SJCRH30 (cell line): Measurements from ENCODE around the gene CCDC137. TPM values are rescaled to one million over a fixed set of nuclear protein-coding genes. Genes with fewer than 3 reads are reported as not detected.
A peak's percentile ranks its signal among the peaks of the same experiment; 100 is the strongest.

ENCODE experiments used
- DNase-seq, 2 experiments: peaks; one replicate each; pipeline ENCODE4 v3.0.0-alpha.2; 2015 to 2020
- H3K27ac ChIP-seq: fragments of 250-450 bp; sonication (Bioruptor Pico); 2 replicates; pipeline ENCODE4 v1.5.1; 2020; ENCODE audit warnings: mild to moderate bottlenecking, moderate library complexity
- H3K27me3 ChIP-seq: fragments of 250-450 bp; sonication (Bioruptor Pico); 2 replicates; pipeline ENCODE4 v1.5.1; 2020; ENCODE audit warnings: mild to moderate bottlenecking, moderate library complexity
- H3K36me3 ChIP-seq: fragments of 250-450 bp; sonication (Bioruptor Pico); 2 replicates; pipeline ENCODE4 v1.5.1; 2020; ENCODE audit warnings: mild to moderate bottlenecking, moderate library complexity
- H3K4me1 ChIP-seq: fragments of 250-450 bp; sonication (Bioruptor Pico); 2 replicates; pipeline ENCODE4 v1.5.1; 2020; ENCODE audit warnings: mild to moderate bottlenecking, moderate library complexity
- H3K4me3 ChIP-seq: fragments of 250-450 bp; sonication (Bioruptor Pico); 2 replicates; pipeline ENCODE4 v1.5.1; 2020; ENCODE audit warnings: mild to moderate bottlenecking, moderate library complexity
- H3K9me3 ChIP-seq: fragments of 250-450 bp; sonication (Bioruptor Pico); replicated peaks from 2 replicates; pipeline ENCODE4 v1.5.1; 2020; ENCODE audit warnings: mild to moderate bottlenecking, moderate library complexity
- total RNA-seq: library from RNA; depleted of rRNA; stranded (reverse); fragments of >200 nt; shearing (Covaris generic); gene quantifications from 2 replicates; pipeline ENCODE4 v1.2.3, GENCODE V29; 2014

Gene CCDC137
- total RNA-seq, 1 experiment from 2014 or later, result 52.8 TPM

DNA sequence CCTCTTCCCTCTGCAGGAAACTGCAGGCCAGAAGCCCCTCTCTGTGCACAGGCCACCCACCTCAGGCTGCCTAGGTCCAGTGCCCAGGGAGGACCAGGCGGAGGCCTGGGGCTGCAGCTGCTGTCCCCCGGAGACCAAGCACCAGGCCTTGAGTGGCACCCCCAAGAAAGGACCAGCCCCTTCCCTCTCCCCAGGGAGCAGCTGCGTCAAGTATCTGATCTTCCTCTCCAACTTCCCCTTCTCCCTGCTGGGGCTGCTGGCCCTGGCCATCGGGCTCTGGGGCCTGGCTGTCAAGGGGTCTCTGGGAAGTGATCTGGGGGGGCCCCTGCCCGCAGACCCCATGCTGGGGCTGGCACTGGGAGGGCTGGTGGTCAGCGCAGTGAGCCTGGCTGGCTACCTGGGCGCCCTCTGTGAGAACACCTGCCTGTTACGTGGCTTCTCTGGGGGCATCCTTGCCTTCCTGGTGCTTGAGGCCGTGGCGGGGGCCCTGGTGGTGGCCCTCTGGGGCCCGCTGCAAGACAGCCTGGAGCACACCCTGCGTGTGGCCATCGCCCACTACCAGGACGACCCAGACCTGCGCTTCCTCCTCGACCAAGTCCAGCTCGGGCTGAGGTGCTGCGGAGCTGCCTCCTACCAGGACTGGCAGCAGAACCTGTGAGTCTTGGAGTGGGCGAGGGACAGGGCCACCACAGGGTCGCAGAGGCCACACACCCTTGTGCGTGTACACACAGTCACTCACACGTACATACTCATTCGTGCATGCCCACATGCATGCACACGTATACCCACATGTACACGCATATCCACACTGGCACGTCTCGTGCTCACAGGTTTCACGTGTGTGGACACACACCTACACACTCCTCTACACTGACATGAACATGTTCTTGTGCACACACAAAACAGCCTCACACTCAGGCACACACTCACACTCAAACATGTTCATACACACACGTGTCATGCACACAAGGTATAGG, 21.3 kb upstream of the CCDC137 start:
- H3K4me3 ChIP-seq, result no peak overlapping the region
- H3K36me3 ChIP-seq, result no peaks in the 10 kb centered on the region
- H3K9me3 ChIP-seq, result no peaks in the 10 kb centered on the region
- H3K4me1 ChIP-seq, result no peaks in the 10 kb centered on the region
- no peak overlapping the region for H3K27ac ChIP-seq
- no peaks in the 10 kb centered on the region for H3K27me3 ChIP-seq
- DNase-seq, result no peak

DNA sequence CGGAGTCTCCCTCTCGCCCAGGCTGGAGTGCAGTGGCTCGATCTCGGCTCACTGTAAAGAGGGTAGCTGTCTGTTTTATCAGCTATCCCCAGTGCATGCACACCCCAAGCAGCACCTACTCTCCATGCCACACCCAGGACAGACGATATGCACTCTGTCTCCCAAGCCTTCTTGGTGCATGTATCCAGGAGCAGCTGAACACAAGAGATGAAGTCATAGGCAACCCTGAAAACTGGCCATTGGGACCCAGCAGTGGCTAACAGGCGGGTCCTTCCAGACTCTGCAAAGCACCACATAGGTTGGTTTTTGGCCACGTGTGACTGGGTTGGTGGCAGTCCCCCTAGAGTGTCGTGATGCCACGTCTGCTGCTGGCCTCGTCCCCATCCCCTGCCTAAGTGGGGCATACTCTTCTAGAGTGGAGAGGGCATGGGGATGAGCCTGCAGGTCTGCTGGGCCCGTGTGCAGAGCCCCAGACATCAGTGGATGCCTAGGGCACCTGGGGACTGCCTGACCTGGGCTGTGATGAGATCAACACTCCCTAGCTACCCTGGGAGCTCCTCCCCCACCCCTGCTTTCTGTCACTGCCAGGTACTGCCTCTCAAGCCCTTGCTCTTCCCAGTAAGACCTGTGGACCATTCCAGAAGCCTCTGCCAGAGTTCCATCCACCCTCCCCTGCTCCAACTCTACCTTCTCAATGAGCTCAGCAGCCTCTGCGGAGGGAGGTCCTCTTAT, 19.5 kb upstream of the CCDC137 start:
- H3K36me3 ChIP-seq, result no peaks in the 10 kb centered on the region
- no peaks in the 10 kb centered on the region; the same call in 1 of the 2 replicates for H3K4me1 ChIP-seq
- no peaks in the 10 kb centered on the region for H3K27me3 ChIP-seq
- no peak overlapping the region for H3K4me3 ChIP-seq
- no peak for DNase-seq
- no peaks in the 10 kb centered on the region for H3K9me3 ChIP-seq
- no peak overlapping the region for H3K27ac ChIP-seq

DNA sequence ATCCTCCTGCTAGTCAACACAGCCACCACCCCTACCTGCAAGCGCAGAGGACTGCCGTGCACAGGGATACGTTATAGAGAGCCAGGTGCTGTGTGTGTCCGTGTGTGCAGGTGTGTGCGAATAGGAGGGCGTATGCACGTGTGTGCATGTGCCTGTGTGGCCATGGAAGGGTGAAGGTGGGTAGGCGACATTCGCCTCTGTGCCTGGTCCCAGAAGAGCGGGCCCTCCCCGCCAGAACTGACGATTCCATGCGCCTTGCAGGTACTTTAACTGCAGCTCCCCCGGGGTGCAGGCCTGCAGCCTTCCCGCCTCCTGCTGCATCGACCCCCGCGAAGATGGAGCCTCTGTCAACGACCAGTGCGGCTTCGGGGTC, 18.9 kb upstream of the CCDC137 start:
- no peaks in the 10 kb centered on the region for H3K36me3 ChIP-seq
- no peak overlapping the region for H3K4me3 ChIP-seq
- no peak for DNase-seq
- H3K4me1 ChIP-seq, result no peaks in the 10 kb centered on the region; the same call in 1 of the 2 replicates
- no peak overlapping the region for H3K27ac ChIP-seq
- H3K27me3 ChIP-seq, result no peaks in the 10 kb centered on the region
- H3K9me3 ChIP-seq, result no peaks in the 10 kb centered on the region

DNA sequence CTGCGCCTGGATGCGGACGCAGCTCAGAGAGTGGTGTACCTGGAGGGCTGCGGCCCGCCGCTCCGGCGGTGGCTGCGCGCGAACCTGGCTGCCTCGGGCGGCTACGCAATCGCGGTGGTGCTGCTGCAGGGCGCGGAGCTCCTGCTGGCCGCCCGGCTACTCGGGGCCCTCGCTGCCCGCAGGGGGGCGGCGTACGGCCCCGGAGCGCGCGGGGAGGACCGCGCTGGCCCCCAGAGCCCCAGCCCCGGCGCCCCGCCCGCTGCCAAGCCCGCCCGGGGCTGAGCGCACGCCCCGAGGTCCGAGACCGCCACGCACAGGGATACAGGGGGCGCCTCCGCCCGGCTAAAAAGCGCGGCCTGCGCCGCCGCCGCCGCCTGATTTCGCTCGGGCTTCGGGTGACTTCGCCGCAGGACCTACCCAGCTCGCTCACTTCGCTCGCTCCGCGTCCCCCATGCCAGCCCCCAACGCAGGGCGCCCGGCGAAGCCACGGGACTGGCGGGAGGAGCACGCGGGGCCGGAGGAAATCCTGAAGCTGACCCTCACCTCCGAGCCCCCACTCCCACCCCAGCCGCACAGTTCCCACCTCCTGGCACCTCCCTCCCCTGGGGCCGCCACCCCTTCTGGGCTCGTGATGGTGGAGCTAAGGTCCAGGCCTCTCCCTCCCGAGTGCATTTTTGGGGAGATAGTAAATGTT, 18.4 kb upstream of the CCDC137 start:
- H3K9me3 ChIP-seq, result no peaks in the 10 kb centered on the region
- DNase-seq, result no peak
- no peak overlapping the region for H3K4me3 ChIP-seq
- no peak overlapping the region for H3K27ac ChIP-seq
- 0 out of 2 replicates have a peak, but pooled peaks cover 2% of the 10 kb centered on the region for H3K27me3 ChIP-seq
- no peaks in the 10 kb centered on the region for H3K36me3 ChIP-seq
- no peaks in the 10 kb centered on the region; the same call in 1 of the 2 replicates for H3K4me1 ChIP-seq

DNA sequence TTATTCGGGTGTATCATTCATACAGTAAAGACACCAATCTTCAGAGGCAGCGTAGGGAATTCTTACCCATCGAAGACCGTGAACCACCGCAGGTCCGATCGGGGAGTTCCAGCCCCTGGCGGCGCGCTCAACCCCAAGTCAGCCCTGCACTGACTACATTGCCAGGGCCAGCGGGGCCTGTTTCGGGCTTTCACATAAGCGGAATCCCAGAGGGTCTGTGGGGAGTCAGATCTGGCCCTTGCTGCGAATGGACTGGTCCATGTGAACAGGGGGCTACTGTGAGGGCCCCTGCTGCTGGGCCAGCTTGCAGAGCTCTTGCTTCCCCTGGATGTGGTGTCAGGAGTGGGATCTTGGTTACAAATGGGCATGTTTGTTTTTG, 17.8 kb upstream of the CCDC137 start:
- H3K4me3 ChIP-seq, result no peak overlapping the region
- no peaks in the 10 kb centered on the region; the same call in 1 of the 2 replicates for H3K4me1 ChIP-seq
- no peaks in the 10 kb centered on the region for H3K9me3 ChIP-seq
- no peaks in the 10 kb centered on the region for H3K36me3 ChIP-seq
- H3K27ac ChIP-seq, result no peak overlapping the region
- H3K27me3 ChIP-seq, result 0 out of 2 replicates have a peak, but pooled peaks cover 4% of the 10 kb centered on the region
- DNase-seq, result no peak

DNA sequence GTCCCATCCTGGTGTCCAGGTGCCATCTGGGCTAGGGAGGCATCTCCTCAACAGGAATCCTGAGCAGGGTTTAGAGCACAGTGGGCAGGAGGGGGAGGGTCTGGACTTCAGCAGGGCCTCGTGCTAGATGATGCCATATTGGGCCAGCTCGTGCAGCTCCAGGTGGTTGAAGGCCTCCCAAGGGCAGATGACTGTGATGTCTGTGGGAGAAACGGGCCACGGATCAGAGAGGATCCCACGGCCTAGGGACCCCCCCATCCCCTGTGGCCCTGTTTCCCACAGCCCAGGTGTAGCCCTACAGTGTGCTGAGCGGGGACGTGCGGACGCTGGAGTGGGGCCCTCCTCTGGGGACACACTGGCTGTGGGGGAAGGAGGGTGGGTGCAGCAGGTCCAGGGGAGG, 15.6 kb upstream of the CCDC137 start:
- Histone ChIP-seq H3K36me3 (no peaks in the 10 kb centered on the region), H3K4me3 (no peak overlapping the region), H3K9me3 (no peaks in the 10 kb centered on the region), H3K4me1 (no peaks in the 10 kb centered on the region; the same call in 1 of the 2 replicates), H3K27me3 (peaks cover 4% of the 10 kb centered on the region; the same call in 1 of the 2 replicates), H3K27ac (no peak overlapping the region)
- no peak for DNase-seq

DNA sequence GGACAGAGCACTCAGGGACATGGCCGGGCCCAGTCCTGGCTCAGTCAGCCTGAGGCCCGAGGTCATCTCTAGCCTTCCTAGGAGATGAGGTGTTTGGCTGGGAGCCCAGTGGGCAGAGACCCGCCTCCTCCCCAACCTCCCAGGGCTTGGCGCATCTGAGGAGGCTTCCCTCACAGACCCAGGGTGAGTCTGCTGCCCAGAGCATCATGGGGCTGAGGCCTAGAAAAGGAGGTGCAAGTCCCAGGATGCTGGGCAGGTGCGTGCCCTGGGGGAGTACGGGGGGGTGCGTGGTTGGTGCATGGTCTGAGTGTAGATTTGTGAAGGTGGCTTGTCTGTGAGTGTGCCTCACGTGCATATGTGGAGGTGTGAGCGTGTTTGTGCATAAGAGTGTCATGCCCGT, 14.8 kb upstream of the CCDC137 start:
- H3K9me3 ChIP-seq, result no peaks in the 10 kb centered on the region
- H3K27me3 ChIP-seq, result peaks cover 4% of the 10 kb centered on the region; the same call in 1 of the 2 replicates
- H3K36me3 ChIP-seq, result no peaks in the 10 kb centered on the region
- DNase-seq, result peak; percentile 62 to 70
- no peaks in the 10 kb centered on the region; the same call in 1 of the 2 replicates for H3K4me1 ChIP-seq
- H3K27ac ChIP-seq, result no peak overlapping the region
- H3K4me3 ChIP-seq, result no peak overlapping the region

DNA sequence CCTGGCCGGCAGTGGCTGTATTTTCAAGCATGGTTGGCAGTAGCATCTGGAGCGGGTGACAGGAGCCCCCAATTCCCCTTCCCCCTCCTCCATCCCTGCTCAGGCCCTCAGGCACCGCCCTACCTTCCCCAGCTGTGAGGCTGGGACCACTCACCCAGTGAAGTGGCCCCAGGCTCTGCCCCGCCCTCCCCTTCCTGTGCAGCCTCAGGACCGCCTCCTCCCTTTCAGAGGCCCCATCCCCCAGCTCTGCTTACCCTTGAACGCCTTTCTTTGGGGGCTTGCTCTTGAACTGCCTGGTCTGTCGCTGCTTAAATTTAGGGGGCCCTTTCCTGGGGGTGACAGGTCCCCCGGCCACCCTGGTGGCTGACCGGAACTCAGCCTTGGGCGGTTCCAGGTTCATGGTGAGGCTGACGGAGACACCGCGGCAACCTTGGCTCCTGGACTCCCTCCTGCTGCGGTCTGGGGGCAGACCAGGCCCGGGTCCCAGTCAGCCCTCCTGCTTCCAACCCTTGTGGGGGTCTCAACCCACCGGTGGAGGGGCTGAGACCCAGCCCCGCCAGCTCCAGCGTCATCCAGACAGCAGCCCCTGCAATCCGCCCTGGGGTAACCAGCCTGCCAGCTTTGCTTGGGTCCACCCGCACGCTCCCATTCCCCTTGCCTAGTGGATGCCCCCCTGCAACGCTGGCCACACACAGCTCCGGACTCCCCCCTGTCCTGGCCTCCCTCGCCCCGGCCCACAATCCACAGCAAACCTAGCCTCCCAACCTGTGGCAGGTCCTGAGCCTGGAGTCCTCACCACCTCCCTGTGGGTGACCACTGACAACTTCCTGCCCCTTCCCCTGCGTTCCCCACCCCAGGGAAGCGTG, 13.4 kb upstream of the CCDC137 start:
- Histone ChIP-seq H3K4me1 (no peaks in the 10 kb centered on the region; the same call in 1 of the 2 replicates), H3K9me3 (no peaks in the 10 kb centered on the region), H3K4me3 (no peak overlapping the region), H3K36me3 (no peaks in the 10 kb centered on the region), H3K27ac (no peak overlapping the region), H3K27me3 (peaks cover 4% of the 10 kb centered on the region; the same call in 1 of the 2 replicates)
- DNase-seq, result no peak

DNA sequence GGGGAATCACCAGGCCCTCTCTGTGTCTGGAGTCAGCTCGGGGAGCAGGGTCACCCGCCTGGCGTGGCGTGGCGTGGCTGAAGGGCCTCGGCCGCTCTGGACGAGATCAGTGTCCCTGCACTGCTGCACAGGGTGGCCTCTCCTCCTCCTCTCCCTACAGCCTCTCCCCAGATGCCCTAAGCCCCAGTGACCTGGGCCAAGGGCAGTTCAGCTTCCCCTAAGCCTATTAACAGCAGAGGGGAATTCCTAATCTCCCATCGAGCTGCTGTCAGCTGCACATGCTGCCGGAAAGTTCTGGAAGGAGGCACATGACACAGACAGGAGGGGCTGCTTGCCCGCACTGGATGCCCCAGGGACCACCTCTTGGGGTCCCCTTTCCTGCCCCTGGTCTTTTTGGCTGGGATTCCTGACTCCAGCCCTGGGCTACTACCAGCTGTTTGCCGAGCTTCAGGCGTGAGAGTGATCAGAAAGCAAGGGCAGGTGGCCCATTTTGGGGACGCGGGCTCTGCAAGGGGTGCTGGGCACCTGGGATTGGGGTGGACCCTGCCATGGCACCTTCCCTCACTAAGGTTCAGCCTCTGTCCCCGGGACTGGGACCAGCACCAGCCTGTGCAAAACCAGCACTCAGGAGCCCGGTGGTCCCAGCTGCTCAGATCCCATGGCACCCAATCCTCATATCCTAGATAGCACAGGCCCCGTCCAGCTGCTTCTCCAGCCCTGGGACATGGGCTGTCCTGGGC, 11.0 kb upstream of the CCDC137 start:
- Histone ChIP-seq H3K4me3 (no peak overlapping the region), H3K36me3 (no peaks in the 10 kb centered on the region), H3K9me3 (no peaks in the 10 kb centered on the region), H3K27ac (no peak overlapping the region), H3K27me3 (peaks cover 4% of the 10 kb centered on the region; the same call in 1 of the 2 replicates), H3K4me1 (no peaks in the 10 kb centered on the region; the same call in 1 of the 2 replicates)
- no peak for DNase-seq

DNA sequence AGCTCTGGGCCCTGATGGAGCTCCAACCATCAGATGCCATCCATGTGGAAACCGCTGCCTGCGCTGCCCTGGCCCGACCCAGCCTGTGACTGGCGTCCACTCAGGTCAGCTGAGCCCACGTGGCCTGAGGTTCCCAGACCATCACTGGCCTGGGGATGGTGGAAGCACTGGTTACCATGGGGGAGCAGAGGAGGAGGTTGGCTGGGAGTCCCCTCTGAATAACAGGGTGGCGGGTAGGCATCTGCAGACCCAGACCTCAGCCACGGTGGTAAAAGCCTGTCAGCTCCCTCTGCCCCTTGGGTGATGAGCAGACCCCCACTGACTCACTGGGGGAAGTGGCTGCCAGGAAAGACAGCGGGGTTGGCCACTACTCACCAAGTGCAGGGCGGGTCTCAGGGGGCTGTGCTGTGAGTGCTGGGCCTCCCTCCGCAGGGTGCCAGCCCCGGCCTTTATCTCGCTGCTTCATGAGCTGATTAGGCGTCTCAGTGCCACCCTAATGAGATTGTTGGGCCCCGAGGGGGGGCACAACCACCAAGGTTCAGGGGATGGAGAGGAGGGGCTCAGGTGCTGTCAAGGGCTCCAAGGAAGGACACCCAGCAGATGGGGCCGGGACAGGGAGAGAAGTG, 10.3 kb upstream of the CCDC137 start, which contains the start of gene PDE6G:
TSS of gene PDE6G (minus strand) at position 425 of the 626 bp plus-strand sequence. CDS start 3,237 bp downstream, outside the sequence.
- Histone ChIP-seq H3K36me3 (no peaks in the 10 kb centered on the region), H3K9me3 (no peaks in the 10 kb centered on the region), H3K4me1 (no peaks in the 10 kb centered on the region; the same call in 1 of the 2 replicates), H3K4me3 (no peak within 1 kb of the TSS), H3K27ac (no peak within 1 kb of the TSS), H3K27me3 (peaks cover 4% of the 10 kb centered on the region; the same call in 1 of the 2 replicates)
- no peak for DNase-seq

DNA sequence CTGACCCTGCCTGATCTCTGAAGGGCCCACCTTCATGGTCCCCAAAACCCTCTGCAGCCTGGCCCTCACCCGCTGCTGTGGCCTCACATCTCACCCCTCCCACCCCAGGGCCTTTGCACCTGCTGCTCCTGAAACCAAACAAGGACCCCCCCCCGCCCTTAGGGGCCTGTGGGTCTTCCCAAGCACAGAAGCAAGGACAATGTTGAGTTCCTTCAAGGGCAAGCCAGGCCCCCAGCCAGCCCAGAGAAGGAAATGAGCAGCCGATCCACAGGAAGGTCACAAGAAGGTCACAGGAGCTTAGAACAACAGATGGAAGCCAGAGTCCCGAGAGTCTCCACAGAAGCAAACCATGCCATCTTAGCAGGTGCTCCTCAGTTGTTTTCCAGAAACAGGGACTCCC, 9.7 kb upstream of the CCDC137 start:
- H3K27ac ChIP-seq, result no peak overlapping the region
- peaks cover 4% of the 10 kb centered on the region; the same call in 1 of the 2 replicates for H3K27me3 ChIP-seq
- DNase-seq, result peak in 1 of 2 experiments; percentile 51
- H3K36me3 ChIP-seq, result no peaks in the 10 kb centered on the region
- no peak overlapping the region for H3K4me3 ChIP-seq
- no peaks in the 10 kb centered on the region for H3K9me3 ChIP-seq
- H3K4me1 ChIP-seq, result no peaks in the 10 kb centered on the region; the same call in 1 of the 2 replicates

DNA sequence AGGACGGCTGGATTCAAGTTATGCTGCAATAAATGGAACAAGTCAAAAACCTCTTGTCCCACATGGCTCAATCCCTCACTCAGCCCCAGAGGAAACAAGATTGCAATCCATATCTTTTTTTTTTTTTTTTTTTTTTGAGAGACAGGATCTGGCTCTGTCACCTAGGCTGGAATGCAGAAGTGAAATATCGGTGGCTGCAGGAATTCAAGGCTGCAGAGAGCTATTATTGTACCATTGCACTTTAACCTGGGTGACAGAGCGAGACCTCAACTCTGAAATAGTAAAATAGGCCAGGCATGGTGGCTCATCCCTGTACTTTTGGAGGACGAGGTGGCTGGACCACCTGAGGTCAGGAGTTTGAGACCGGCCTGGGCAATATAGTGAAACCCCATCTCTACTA, 7.5 kb upstream of the CCDC137 start:
- Histone ChIP-seq H3K4me1 (no peaks in the 10 kb centered on the region), H3K27me3 (no peaks in the 10 kb centered on the region; the same call in 1 of the 2 replicates), H3K9me3 (no peaks in the 10 kb centered on the region), H3K4me3 (no peak overlapping the region), H3K27ac (no peak overlapping the region), H3K36me3 (no peaks in the 10 kb centered on the region)
- no peak for DNase-seq

DNA sequence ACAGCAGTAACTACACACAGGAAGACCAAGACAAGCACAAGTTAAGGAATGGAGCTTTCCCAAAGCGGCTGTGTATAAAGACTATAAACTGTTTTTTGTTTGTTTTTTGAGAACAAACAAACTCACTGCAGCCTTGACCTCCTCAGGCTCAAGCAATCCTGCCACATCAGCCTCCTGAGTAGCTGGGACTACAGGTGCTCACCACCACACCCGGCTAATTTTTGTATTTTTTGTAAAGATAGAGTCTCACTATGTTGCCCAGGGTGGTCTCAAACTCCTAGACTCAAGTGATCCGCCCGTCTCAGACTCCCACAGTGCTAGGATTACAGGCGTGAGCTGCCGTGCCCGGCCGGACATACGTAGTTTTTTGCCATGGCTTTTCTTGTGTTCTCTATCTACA, 6.1 kb upstream of the CCDC137 start:
- Histone ChIP-seq H3K4me1 (peaks cover 3% of the 10 kb centered on the region; the same call in 1 of the 2 replicates), H3K4me3 (no peak overlapping the region), H3K36me3 (no peaks in the 10 kb centered on the region), H3K9me3 (no peaks in the 10 kb centered on the region), H3K27ac (no peak overlapping the region), H3K27me3 (no peaks in the 10 kb centered on the region)
- no peak for DNase-seq
